ENCODE data around the gene PAPPA.

GRCh38 chr9:116133163-116133562 is 20.4 kb upstream of the PAPPA start:
- TF ChIP-seq JUNB (CRISPR knock-in tag; conservative IDR thresholded peaks at IDR 0.05) (no peak), CBX5 (IDR thresholded peaks at IDR 0.05; ENCODE audit: borderline replicate concordance, low read depth) (no peak), ZNF121 (CRISPR knock-in tag; conservative IDR thresholded peaks at IDR 0.05) (no peak), ESRRA (IDR thresholded peaks at IDR 0.05; ENCODE audit: borderline replicate concordance, low read depth) (no peak), MBD2 (IDR thresholded peaks at IDR 0.05; ENCODE audit: borderline replicate concordance, low read depth) (no peak), TAF1 (IDR thresholded peaks at IDR 0.05; ENCODE audit: control insufficient read depth, extremely low read depth, insufficient read depth, low read length, severe bottlenecking) (no peak), CREM (IDR thresholded peaks at IDR 0.05; ENCODE audit: low read depth) (no peak), CCNT2 (IDR thresholded peaks at IDR 0.05; ENCODE audit: borderline replicate concordance, extremely low read depth, insufficient read length, low read depth, low read length) (no peak), ZNF384 (IDR thresholded peaks at IDR 0.05; ENCODE audit: low read depth, low read length) (no peak), CTCF (IDR thresholded peaks at IDR 0.05 in 2 of 3, conservative IDR thresholded peaks at IDR 0.05 in 1 of 3; ENCODE audit: insufficient read depth in 2 of 3, low read depth in 1 of 3, low read length in 3 of 3) (no peak), NR2F6 (CRISPR knock-in tag; IDR thresholded peaks at IDR 0.05) (no peak)
